ENCODE measurements around the gene MCM8.

DNA sequence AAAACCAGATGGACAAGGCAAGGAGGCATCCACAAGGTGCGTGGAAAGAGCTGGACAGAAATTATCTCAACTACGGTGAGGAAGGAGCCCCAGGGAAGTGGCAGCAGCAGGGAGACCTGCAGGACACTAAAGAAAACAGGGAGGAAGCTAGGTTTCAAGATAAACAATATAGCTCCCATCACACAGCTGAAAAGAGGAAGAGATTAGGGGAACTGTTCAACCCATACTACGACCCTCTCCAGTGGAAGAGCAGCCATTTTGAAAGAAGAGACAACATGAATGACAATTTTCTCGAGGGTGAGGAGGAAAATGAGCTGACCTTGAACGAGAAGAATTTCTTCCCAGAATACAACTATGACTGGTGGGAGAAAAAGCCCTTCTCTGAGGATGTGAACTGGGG lies 27.0 kb upstream of the MCM8 start:
- TF ChIP-seq, protein P1, sequence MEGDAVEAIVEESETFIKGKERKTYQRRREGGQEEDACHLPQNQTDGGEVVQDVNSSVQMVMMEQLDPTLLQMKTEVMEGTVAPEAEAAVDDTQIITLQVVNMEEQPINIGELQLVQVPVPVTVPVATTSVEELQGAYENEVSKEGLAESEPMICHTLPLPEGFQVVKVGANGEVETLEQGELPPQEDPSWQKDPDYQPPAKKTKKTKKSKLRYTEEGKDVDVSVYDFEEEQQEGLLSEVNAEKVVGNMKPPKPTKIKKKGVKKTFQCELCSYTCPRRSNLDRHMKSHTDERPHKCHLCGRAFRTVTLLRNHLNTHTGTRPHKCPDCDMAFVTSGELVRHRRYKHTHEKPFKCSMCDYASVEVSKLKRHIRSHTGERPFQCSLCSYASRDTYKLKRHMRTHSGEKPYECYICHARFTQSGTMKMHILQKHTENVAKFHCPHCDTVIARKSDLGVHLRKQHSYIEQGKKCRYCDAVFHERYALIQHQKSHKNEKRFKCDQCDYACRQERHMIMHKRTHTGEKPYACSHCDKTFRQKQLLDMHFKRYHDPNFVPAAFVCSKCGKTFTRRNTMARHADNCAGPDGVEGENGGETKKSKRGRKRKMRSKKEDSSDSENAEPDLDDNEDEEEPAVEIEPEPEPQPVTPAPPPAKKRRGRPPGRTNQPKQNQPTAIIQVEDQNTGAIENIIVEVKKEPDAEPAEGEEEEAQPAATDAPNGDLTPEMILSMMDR (IDR thresholded peaks at IDR 0.05) = no peak
- TF ChIP-seq EZH2 (IDR thresholded peaks at IDR 0.05; ENCODE audit: borderline replicate concordance, insufficient read depth, low read depth, low read length, poor library complexity, severe bottlenecking) = no peak
